ENCODE results near the gene SLC22A23.

SLC22A23 gene

DNA sequence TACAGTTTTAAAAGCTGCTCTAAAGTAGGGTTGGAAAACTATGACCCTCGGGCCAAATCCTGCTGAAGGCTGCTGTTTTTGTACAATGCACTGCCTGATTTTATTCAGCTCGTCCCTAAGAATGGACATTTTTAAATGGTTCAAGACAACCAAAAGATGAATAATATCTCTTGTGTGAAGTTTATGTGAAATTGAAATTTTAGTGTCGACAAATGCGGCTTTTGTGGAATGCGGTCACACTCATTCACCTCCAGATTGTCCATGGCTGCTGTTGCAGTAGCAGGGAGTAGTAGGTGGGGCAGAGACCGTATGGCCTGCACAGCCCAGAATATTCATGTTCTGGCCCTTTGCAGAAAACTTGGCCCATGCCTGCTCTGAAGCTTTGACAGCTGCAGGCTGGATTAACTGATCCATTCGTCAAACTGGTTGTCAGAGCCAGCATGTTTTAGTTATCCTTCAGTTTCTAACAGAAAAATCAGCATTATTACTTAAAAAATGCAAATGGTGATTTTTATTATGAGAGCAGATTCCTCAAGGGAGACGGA, 106.5 kb downstream of the SLC22A23 start:
- DNase-seq = no peak

- no peak for DNase-seq
These were observed 107.2 kb downstream of the SLC22A23 start for GRCh38 chr6:3349388-3350251.

DNA sequence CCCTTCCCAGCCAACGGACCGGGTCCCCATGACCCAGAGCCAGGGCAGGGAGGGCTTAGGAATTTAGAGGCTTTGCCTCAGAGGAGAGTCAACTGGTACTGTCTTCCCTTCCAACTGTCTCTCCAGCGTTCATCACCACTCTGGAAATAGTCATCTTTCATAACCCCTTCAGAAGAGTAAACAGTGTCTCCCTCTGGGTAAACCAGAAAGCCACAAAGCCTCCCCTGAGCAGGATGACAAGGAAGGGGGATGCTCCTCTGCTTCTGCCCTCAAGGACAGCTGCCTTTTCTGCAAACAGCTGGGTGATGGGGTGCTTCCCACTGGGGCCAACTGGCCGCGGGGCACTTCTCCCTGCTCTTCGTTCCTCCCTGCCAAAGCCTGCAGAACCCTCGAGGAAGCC, 108.0 kb downstream of the SLC22A23 start:
- no peak for DNase-seq

DNA sequence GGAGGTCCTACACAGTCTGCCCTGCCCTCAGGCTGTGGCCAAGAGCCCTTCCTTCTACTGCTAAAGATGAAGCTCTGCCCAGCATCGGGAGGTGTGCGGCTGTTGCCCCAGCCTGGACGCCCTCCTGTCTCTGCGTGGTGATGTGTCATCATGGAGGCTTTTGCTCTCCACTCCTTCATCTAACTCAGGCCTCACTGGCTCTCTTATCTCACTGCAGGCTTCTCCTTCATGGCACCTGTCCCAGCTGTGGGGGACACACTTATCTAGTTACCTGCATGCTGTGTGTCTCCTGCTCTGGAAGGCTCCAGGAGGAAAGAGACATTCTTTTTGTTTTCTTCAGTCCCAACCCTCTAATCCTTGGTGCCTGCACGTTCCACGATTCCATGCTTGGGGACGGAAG, 109.0 kb downstream of the SLC22A23 start:
- DNase-seq = no peak

GRCh38 chr6:3347247-3347646, 109.6 kb downstream of the SLC22A23 start:
- no peak for DNase-seq

- no peak for DNase-seq
These were observed 110.4 kb downstream of the SLC22A23 start for GRCh38 chr6:3346476-3346875.

DNA sequence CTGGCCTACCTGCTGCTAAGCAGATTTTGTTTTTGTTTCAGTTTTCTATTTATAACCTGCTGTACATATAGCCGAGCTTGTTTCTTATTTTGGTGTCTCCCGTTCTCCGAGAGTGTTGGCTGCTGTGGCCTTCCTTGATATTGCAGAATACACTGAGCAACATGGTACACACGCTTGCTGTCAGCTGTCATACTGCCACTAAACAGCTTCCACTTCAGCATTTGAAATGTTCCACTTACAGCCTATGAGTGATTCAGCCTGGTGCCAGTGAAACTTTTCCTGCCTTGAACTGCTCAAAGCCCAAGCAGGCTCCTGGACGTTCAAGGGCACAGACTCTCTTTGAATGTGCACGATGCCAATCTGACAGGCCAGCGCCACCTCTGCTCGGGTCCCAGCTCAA, 111.0 kb downstream of the SLC22A23 start:
- no peak for DNase-seq

GRCh38 chr6:3343089-3343883, 113.6 kb downstream of the SLC22A23 start:
- DNase-seq = no peak

GRCh38 chr6:3341467-3341866, 115.4 kb downstream of the SLC22A23 start:
- no peak for DNase-seq

DNA sequence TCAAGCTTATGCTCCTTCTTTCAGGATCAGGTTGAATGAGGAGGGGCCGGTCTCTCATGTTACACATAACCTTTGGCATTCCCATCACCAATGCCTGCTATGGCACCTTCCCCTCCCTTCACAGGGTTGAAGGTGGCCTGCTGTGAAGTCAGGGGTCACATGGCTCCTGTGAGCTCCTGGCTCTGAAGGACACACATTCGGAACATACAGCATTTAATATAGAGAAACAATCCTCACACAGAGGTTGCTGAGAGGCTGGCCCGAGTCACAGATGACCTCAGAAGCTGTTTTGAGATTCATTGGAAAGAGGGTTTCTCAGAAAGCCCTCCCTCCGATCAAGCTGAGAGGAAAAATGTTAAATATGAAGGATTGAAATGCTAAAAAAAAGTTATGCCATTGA, 116.0 kb downstream of the SLC22A23 start:
- no peak for DNase-seq

DNA sequence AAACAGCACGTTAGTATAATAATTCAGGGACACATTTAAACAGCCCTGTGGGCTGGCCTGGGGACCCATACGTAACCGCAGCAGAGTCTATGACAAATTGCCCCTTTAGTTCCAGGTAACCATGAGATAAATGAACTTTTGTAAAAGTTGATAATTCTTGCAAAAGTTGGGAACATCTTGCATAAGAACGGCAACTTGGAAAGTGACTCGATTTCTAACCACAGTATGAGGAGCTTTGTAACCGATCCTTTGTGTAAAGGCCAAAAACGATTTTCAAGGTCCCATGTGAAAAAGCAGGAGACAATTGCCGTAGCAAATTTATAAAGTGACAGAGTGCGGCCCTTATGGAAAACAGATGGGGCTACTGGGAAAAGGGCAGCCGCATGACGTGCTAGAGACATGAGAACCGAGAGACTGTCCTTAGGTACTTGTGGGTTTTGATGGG, 116.5 kb downstream of the SLC22A23 start:
- no peak for DNase-seq

DNA sequence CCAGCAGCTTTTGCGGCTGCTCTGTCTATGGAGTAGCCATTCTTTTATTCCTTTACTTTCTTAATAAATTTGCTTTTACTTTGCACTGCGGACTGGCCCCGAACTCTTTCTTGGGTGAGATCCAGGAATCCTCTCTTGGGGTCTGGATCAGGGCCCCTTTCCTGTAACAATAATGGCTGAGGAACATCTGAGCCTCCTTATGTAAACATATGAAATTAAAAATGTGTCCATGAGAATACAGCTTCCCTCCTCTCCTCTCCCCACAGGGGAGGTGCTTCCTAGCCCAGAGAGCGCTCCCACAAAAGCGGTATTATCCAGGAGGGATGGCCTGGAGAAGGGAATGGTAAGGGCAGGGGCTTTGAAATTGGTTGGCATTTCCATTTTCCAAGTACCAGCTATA, 117.0 kb downstream of the SLC22A23 start:
- DNase-seq = no peak

- DNase-seq = no peak
These were observed 119.1 kb downstream of the SLC22A23 start for GRCh38 chr6:3337521-3338350.

DNA sequence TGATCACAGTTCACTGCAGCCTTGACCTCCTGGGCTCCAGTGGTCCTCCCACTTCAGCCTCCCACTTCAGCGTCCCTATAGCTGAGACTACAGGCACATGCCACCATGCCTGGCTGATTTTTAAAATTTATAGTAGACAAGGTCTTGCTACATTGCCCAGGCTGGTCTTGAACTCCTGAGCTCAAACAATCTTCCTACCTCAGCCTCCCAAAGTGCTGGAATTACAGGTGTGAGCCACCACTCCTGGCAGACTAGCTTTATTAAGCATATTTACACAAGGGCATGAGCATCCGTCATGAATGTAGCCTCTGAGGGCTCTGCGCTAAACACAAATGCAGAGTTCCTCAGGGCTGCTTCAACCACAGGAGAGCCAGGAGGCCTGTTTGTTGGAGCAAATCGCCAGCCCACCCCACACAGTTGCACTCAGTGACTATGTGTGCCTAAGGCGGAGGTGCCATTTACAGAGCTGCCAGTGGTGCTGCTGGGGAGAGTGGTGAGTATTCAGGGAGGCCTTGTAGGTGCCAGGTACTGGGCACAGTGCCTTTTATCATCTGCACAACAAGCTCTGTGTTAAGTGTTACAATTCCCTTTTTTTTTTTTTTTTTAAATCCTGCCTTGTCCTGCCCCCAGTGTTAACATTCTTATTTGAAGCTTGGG, 119.9 kb downstream of the SLC22A23 start:
- no peak for DNase-seq

DNA sequence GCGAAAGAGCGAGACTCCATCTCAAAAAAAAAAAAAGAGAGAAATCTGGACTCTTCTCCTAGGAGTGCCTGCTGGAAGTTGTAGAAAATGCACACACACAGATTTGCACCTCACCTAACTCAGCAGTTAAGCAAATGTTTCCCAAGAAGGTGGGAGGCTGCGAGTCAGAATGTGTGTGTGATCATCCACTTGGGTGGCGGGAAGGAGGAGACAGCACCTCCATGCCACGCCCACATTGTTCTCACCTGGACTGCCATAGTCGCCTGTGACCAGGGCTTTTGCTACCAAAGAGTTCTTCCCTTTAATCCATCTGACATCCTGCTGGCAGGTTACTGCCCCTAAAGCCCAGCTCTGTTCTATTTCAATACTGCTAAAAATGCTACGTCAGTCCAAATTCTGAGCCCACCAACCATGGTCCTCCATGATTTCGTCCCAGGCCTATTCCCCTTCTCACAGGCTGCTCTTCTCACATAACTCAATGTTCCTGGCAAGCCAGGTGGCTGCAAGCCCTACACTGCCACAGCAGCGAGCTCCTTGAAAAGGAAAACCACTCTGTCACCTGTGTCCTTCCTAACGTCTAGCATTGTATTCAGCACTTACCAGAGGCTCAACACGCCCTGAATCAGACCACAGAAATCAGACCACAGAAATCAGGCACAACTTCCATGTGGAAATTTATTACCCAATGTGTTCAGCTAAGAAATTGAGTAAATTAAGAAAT, 120.6 kb downstream of the SLC22A23 start:
- no peak for DNase-seq

GRCh38 chr6:3335169-3335568, 121.7 kb downstream of the SLC22A23 start:
- DNase-seq = no peak

DNA sequence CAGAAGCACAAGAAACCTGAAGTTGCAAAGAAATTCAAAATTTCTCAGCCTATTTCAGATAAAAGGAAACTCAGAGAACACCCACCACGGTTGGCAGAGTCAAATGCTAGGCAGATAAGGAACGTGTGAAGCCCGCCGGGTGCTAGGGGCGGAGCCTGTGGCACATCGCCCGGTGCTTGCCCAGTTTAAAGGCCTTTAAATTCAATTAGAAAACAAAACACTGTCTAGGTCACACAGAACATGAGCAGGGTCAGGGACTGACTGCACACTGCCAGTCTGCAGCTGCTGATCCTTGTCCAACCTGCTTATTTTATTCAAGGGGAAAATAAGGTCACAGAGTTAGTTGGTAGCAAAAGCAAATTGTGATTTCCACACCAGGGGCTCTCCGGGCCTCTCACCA, 122.3 kb downstream of the SLC22A23 start:
- DNase-seq = no peak

- DNase-seq = no peak
These were observed 123.6 kb downstream of the SLC22A23 start for GRCh38 chr6:3333263-3333662.

DNA sequence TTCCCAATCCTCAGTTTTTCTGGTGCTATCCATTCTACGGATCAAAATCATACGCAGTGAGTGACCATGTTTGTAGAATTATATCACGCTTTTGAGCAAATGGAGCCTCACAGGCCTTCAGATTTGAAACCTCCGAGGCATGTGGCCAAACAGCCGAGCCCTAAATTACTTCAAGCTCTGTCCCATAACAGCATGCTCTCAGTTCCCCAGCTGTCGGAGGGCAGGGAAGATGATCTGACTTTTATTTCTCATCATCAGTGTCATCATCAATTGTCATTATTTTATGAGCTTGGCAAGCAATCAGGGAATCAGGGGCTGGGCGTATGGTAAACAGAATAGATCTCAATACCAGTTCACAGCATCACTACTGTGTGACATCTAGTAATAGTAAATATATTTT, 124.9 kb downstream of the SLC22A23 start:
- DNase-seq = no peak

DNA sequence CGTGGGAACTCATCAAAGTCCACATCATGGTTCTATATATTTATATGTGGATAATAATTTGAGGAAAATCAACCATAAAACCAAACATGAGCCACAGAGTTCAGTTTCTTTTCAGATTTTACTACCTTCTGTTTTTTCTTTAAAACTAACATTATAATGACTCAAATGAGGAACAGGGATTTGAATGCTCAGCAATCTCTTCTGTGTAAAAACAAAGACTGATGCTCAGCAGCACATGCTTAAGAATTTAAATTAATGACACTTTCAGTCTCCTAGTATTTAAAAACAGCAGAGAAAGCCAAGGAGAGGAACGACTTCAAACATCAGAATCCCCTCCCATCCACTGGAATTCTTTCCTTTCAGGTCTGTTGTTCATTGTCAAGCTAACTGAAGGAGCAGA, 125.4 kb downstream of the SLC22A23 start:
- DNase-seq = no peak

GRCh38 chr6:3330199-3330598, 126.7 kb downstream of the SLC22A23 start:
- no peak for DNase-seq
